HL-60 (cell line): ENCODE data around the gene ADD3.

Experiments used
- DNase-seq, 2 experiments: peaks; one replicate each; pipeline ENCODE4 v3.0.0-alpha.2; 2010 to 2020; ENCODE audit warnings: low read depth in 1 of 2, low spot score in 1 of 2
- H3K27ac ChIP-seq: fragments of 250-450 bp; sonication (Bioruptor Pico); replicated peaks from 2 replicates; pipeline ENCODE4 v1.5.1; 2020; ENCODE audit warnings: mild to moderate bottlenecking, moderate library complexity
- H3K27me3 ChIP-seq: fragments of 250-450 bp; sonication (Bioruptor Pico); 2 replicates; pipeline ENCODE4 v1.5.1; 2021; ENCODE audit warnings: mild to moderate bottlenecking, moderate library complexity; ENCODE audit not compliant: insufficient read depth, poor library complexity, severe bottlenecking
- H3K4me3 ChIP-seq: replicated peaks from 2 replicates; pipeline ENCODE4 v1.5.1; 2011; ENCODE audit warnings: mild to moderate bottlenecking, control low read depth, low read length; ENCODE audit not compliant: insufficient read depth
- GABPA ChIP-seq: IDR thresholded peaks from 2 replicates; pipeline ENCODE4 v1.6.1; 2012; ENCODE audit warnings: low read depth
- POLR2AphosphoS5 ChIP-seq: IDR thresholded peaks from 2 replicates; pipeline ENCODE4 v1.6.1; 2012; ENCODE audit warnings: low read depth
- SPI1 ChIP-seq: IDR thresholded peaks from 2 replicates; pipeline ENCODE4 v1.6.1; 2012; ENCODE audit warnings: low read depth, mild to moderate bottlenecking, borderline replicate concordance
- TF ChIP-seq, protein P1 (sequence below): IDR thresholded peaks from one replicate; pipeline ENCODE4 v1.5.1; 2011; ENCODE audit warnings: low read length, control low read depth, inconsistent platforms; ENCODE audit not compliant: insufficient read depth
- TF ChIP-seq, protein P2 (sequence below): IDR thresholded peaks from 2 replicates; pipeline ENCODE4 v1.6.1; 2012; ENCODE audit warnings: low read depth; ENCODE audit not compliant: insufficient replicate concordance

Gene ADD3

DNA sequence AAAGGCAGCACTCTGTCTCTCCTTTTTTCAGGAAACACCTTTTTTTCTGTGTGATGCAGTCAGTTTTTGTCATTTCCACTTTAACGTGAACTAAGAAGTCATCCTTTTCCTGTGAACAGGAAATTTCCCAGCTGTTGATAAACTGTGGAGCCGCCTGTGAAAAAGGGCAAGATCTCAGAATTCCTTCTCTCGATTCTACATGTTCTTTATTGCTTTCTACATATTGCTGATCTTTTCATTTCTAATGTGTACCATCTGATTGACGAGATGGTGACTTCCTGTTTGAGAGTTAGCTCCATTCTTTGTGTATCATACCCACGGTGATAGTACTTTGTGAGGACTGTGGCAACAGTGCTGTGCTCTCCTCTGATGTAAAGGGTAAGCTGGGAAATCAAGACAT lies 50.4 kb downstream of the ADD3 start:
- DNase-seq, result no peak
- TF ChIP-seq GABPA (no peak), SPI1 (no peak), POLR2AphosphoS5 (no peak)
- TF ChIP-seq, protein P1, sequence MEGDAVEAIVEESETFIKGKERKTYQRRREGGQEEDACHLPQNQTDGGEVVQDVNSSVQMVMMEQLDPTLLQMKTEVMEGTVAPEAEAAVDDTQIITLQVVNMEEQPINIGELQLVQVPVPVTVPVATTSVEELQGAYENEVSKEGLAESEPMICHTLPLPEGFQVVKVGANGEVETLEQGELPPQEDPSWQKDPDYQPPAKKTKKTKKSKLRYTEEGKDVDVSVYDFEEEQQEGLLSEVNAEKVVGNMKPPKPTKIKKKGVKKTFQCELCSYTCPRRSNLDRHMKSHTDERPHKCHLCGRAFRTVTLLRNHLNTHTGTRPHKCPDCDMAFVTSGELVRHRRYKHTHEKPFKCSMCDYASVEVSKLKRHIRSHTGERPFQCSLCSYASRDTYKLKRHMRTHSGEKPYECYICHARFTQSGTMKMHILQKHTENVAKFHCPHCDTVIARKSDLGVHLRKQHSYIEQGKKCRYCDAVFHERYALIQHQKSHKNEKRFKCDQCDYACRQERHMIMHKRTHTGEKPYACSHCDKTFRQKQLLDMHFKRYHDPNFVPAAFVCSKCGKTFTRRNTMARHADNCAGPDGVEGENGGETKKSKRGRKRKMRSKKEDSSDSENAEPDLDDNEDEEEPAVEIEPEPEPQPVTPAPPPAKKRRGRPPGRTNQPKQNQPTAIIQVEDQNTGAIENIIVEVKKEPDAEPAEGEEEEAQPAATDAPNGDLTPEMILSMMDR, result no peak
- TF ChIP-seq, protein P2, sequence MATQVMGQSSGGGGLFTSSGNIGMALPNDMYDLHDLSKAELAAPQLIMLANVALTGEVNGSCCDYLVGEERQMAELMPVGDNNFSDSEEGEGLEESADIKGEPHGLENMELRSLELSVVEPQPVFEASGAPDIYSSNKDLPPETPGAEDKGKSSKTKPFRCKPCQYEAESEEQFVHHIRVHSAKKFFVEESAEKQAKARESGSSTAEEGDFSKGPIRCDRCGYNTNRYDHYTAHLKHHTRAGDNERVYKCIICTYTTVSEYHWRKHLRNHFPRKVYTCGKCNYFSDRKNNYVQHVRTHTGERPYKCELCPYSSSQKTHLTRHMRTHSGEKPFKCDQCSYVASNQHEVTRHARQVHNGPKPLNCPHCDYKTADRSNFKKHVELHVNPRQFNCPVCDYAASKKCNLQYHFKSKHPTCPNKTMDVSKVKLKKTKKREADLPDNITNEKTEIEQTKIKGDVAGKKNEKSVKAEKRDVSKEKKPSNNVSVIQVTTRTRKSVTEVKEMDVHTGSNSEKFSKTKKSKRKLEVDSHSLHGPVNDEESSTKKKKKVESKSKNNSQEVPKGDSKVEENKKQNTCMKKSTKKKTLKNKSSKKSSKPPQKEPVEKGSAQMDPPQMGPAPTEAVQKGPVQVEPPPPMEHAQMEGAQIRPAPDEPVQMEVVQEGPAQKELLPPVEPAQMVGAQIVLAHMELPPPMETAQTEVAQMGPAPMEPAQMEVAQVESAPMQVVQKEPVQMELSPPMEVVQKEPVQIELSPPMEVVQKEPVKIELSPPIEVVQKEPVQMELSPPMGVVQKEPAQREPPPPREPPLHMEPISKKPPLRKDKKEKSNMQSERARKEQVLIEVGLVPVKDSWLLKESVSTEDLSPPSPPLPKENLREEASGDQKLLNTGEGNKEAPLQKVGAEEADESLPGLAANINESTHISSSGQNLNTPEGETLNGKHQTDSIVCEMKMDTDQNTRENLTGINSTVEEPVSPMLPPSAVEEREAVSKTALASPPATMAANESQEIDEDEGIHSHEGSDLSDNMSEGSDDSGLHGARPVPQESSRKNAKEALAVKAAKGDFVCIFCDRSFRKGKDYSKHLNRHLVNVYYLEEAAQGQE, result no peak
- Histone ChIP-seq H3K27me3 (no peaks in the 10 kb centered on the region), H3K27ac (no peak overlapping the region), H3K4me3 (no peak overlapping the region)

DNA sequence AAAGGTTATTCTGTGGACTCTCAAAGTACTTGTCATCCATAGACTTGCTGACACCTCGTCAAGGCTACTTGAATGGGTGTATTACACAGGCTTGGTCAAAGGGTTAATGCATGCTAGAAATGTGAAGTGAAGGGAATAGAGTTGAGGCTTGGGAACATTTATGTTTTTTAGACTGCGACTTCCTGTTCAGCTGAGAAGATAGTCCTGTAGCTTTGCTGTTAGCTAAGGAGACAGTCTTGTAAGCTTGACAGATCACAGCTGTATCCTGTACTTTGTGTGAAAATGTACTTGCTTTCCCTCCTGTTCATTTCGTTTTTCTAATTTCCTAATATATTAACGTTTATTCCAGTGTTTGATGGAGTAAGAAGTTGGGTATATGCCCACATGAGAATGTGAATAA lies 52.1 kb downstream of the ADD3 start:
- Histone ChIP-seq H3K27ac (no peak overlapping the region), H3K27me3 (no peaks in the 10 kb centered on the region), H3K4me3 (no peak overlapping the region)
- TF ChIP-seq SPI1, result no peak
- TF ChIP-seq, protein P2, result no peak
- no peak for DNase-seq

DNA sequence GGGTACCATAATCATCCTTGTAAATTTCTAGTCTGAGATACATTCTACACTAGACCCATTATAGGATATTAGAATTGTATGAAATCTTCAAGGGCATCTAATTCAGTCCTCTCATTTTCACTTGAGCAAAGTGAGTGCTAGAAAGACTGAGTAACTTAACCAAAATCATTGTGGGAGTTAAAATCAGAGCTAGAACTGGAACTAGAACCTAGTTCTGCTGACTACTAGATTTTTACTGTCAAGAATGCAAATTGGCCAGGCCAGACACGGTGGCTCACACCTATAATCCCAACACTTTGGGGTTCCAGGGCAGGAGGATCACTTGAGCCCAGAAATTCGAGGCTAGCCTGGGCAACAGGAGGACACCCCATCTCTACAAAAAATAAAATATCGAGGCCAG lies 53.9 kb downstream of the ADD3 start:
- Histone ChIP-seq H3K27me3 (no peaks in the 10 kb centered on the region), H3K27ac (no peak overlapping the region), H3K4me3 (no peak overlapping the region)
- no peak for DNase-seq
- TF ChIP-seq SPI1, result no peak
- TF ChIP-seq POLR2AphosphoS5, result no peak
- TF ChIP-seq, protein P2, result no peak
- TF ChIP-seq, protein P1, result no peak
- TF ChIP-seq GABPA, result no peak

DNA sequence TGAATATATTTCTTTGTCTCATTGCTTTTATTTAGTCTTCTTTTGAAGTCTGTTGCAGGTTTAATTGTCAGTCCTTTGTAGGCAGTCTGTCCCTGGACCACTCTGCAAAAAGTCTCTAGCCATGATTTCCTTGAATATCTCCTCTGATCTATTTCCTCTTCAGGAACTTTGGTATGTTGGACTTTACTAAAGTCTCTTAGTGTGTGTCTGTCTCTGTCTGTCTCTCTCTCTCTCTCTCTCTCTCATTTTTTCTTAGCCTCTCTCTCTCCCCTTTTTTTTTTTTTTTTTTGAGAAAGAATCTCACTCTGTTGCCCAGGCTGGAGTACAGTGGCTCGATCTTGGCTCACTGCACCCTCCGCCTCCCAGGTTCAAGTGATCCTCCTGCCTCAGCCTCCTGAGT lies 57.5 kb downstream of the ADD3 start:
- Histone ChIP-seq H3K27me3 (no peaks in the 10 kb centered on the region), H3K4me3 (no peak overlapping the region), H3K27ac (no peak overlapping the region)
- no peak for TF ChIP-seq POLR2AphosphoS5
- TF ChIP-seq, protein P2, result no peak
- TF ChIP-seq, protein P1, result no peak
- no peak for TF ChIP-seq GABPA
- no peak for TF ChIP-seq SPI1
- no peak for DNase-seq
